Neural progenitor cell (in vitro differentiated cells): ENCODE results near the gene POLR3B. TPM values are rescaled to one million over a fixed set of nuclear protein-coding genes. Genes with fewer than 3 reads are reported as not detected.

Experiments used
- DNase-seq: peaks from one replicate; pipeline ENCODE4 v3.0.0-alpha.2; 2016; ENCODE audit warnings: low spot score
- H2AFZ ChIP-seq: fragments of 200-600 bp; sonication (generic); replicated peaks from 2 replicates; pipeline ENCODE4 v1.6.1; 2016; ENCODE audit warnings: antibody characterized with exemption
- H3F3A ChIP-seq: fragments of 200-600 bp; sonication (generic); 2 replicates; pipeline ENCODE4 v1.6.1; 2016; ENCODE audit warnings: antibody characterized with exemption, low read depth
- H3K27ac ChIP-seq: fragments of 200-600 bp; sonication (generic); 2 replicates; pipeline ENCODE4 v1.5.1; 2016; ENCODE audit warnings: mild to moderate bottlenecking
- H3K27me3 ChIP-seq: fragments of 200-600 bp; sonication (generic); 2 replicates; pipeline ENCODE4 v1.6.1; 2016; ENCODE audit warnings: mild to moderate bottlenecking, moderate library complexity
- H3K36me3 ChIP-seq: fragments of 200-600 bp; sonication (generic); 2 replicates; pipeline ENCODE4 v1.5.1; 2016
- H3K4me1 ChIP-seq: fragments of 200-600 bp; sonication (generic); 2 replicates; pipeline ENCODE4 v1.6.1; 2016; ENCODE audit warnings: mixed run types
- H3K4me2 ChIP-seq: fragments of 200-600 bp; sonication (generic); 2 replicates; pipeline ENCODE4 v1.6.1; 2016
- H3K4me3 ChIP-seq: fragments of 200-600 bp; sonication (generic); 2 replicates; pipeline ENCODE4 v1.5.1; 2016
- H3K79me2 ChIP-seq: fragments of 200-600 bp; sonication (generic); 2 replicates; pipeline ENCODE4 v1.6.1; 2016; ENCODE audit warnings: low read depth
- H3K9ac ChIP-seq: fragments of 200-600 bp; sonication (generic); 2 replicates; pipeline ENCODE4 v1.6.1; 2016
- H3K9me3 ChIP-seq: fragments of 200-600 bp; sonication (generic); 2 replicates; pipeline ENCODE4 v1.5.1; 2016; ENCODE audit warnings: low read depth
- H4K20me1 ChIP-seq: fragments of 200-600 bp; sonication (generic); 2 replicates; pipeline ENCODE4 v1.6.1; 2016; ENCODE audit warnings: low read depth
- H3K27ac Mint-ChIP-seq: 3 replicates; pipeline ENCODE4 v1.8.0; 2021; ENCODE audit warnings: mixed read lengths
- H3K27me3 Mint-ChIP-seq: 2 replicates; pipeline ENCODE4 v1.8.0; 2022; ENCODE audit warnings: low read depth, mild to moderate bottlenecking, inconsistent platforms, moderate library complexity, mixed read lengths; ENCODE audit not compliant: insufficient read depth
- H3K36me3 Mint-ChIP-seq: 3 replicates; pipeline ENCODE4 v1.8.0; 2021; ENCODE audit warnings: mixed read lengths
- H3K4me1 Mint-ChIP-seq: 3 replicates; pipeline ENCODE4 v1.8.0; 2021; ENCODE audit warnings: mixed read lengths
- H3K4me3 Mint-ChIP-seq: 3 replicates; pipeline ENCODE4 v1.8.0; 2021; ENCODE audit warnings: mild to moderate bottlenecking, moderate library complexity, mixed read lengths
- H3K9me3 Mint-ChIP-seq: 3 replicates; pipeline ENCODE4 v1.8.0; 2020; ENCODE audit warnings: mixed read lengths
- CTCF ChIP-seq: fragments of 200-600 bp; sonication (generic); IDR thresholded peaks from 2 replicates; pipeline ENCODE4 v1.5.1; 2017; ENCODE audit warnings: antibody characterized with exemption, mild to moderate bottlenecking
- EZH2 ChIP-seq: fragments of 200-600 bp; sonication (generic); IDR thresholded peaks from 2 replicates; pipeline ENCODE4 v1.6.1; 2017; ENCODE audit warnings: antibody characterized with exemption, mild to moderate bottlenecking, moderate library complexity
- EZH2phosphoT487 ChIP-seq: fragments of 200-600 bp; sonication (generic); IDR thresholded peaks from 2 replicates; pipeline ENCODE4 v1.6.1; 2017; ENCODE audit warnings: antibody characterized with exemption
- total RNA-seq: library from RNA; depleted of rRNA; stranded (reverse); fragments of >200 nt; gene quantifications from 2 replicates; pipeline ENCODE4 v1.2.3, GENCODE V29; 2015; ENCODE audit warnings: low replicate concordance

POLR3B gene
- total RNA-seq, 1 donor from 2014 or later, result 8.8 TPM

GRCh38 chr12:106416273-106416672 is 58.7 kb downstream of the POLR3B start:
- Histone ChIP-seq H3K79me2 (no peaks in the 10 kb centered on the region), H3K4me2 (peak overlapping the region; percentile 17), H3K9me3 (no peaks in the 10 kb centered on the region), H2AFZ (no peak overlapping the region), H3K27me3 (no peaks in the 10 kb centered on the region), H3K9ac (no peak overlapping the region), H3K4me1 (peaks cover 37% of the 10 kb centered on the region), H3F3A (peaks cover 8% of the 10 kb centered on the region), H3K36me3 (no peaks in the 10 kb centered on the region), H4K20me1 (no peaks in the 10 kb centered on the region), H3K4me3 (no peak overlapping the region), H3K27ac (no peak overlapping the region)
- H3K4me1 Mint-ChIP-seq, result peaks cover 22% of the 10 kb centered on the region
- DNase-seq, result peak; percentile 76
- H3K27ac Mint-ChIP-seq, result no peak overlapping the region
- no peaks in the 10 kb centered on the region for H3K27me3 Mint-ChIP-seq
- peaks cover 27% of the 10 kb centered on the region for H3K36me3 Mint-ChIP-seq
- H3K4me3 Mint-ChIP-seq, result no peak overlapping the region
- no peak for TF ChIP-seq CTCF
- no peak for TF ChIP-seq EZH2
- no peak for TF ChIP-seq EZH2phosphoT487
- peaks cover under 1% of the 10 kb centered on the region for H3K9me3 Mint-ChIP-seq

- Histone ChIP-seq H3K9ac (no peak overlapping the region), H3K27ac (no peak overlapping the region)
- H3K36me3 Mint-ChIP-seq, result peaks cover 23% of the 10 kb centered on the region
Measured at GRCh38 chr12:106417926-106418910, 60.7 kb downstream of the POLR3B start.

GRCh38 chr12:106418970-106419369 is 61.4 kb downstream of the POLR3B start:
- H3K9me3 Mint-ChIP-seq, result peaks cover 1% of the 10 kb centered on the region
- no peak for DNase-seq
- Histone ChIP-seq H3K27me3 (no peaks in the 10 kb centered on the region), H3F3A (peaks cover 8% of the 10 kb centered on the region), H3K79me2 (no peaks in the 10 kb centered on the region), H2AFZ (no peak overlapping the region), H3K36me3 (no peaks in the 10 kb centered on the region), H3K9me3 (no peaks in the 10 kb centered on the region), H3K27ac (no peak overlapping the region), H3K9ac (no peak overlapping the region), H3K4me3 (no peak overlapping the region), H3K4me1 (peaks cover 37% of the 10 kb centered on the region), H4K20me1 (no peaks in the 10 kb centered on the region), H3K4me2 (peak overlapping the region; percentile 10)
- H3K4me1 Mint-ChIP-seq, result peaks cover 22% of the 10 kb centered on the region
- H3K36me3 Mint-ChIP-seq, result peaks cover 19% of the 10 kb centered on the region
- H3K4me3 Mint-ChIP-seq, result no peak overlapping the region
- H3K27me3 Mint-ChIP-seq, result no peaks in the 10 kb centered on the region
- TF ChIP-seq EZH2, result no peak
- TF ChIP-seq CTCF, result no peak
- no peak for TF ChIP-seq EZH2phosphoT487
- no peak overlapping the region for H3K27ac Mint-ChIP-seq

More at GRCh38 chr12:106417926-106418910, 60.7 kb downstream of the POLR3B start:
- no peaks in the 10 kb centered on the region for H3K27me3 ChIP-seq
- DNase-seq, result no peak
- no peaks in the 10 kb centered on the region for H3K36me3 ChIP-seq
- no peak overlapping the region for H3K4me3 ChIP-seq
- no peaks in the 10 kb centered on the region for H3K27me3 Mint-ChIP-seq
- no peak overlapping the region for H3K4me3 Mint-ChIP-seq
- peaks cover 1% of the 10 kb centered on the region for H3K9me3 Mint-ChIP-seq
- H3K4me2 ChIP-seq, result no peak overlapping the region
- H3F3A ChIP-seq, result peaks cover 8% of the 10 kb centered on the region
- TF ChIP-seq EZH2phosphoT487 (no peak), CTCF (no peak), EZH2 (no peak)
- no peak overlapping the region for H3K27ac Mint-ChIP-seq
- H3K9me3 ChIP-seq, result no peaks in the 10 kb centered on the region
- H4K20me1 ChIP-seq, result no peaks in the 10 kb centered on the region
- peaks cover 22% of the 10 kb centered on the region for H3K4me1 Mint-ChIP-seq
- H2AFZ ChIP-seq, result no peak overlapping the region
- H3K79me2 ChIP-seq, result no peaks in the 10 kb centered on the region
- H3K4me1 ChIP-seq, result peaks cover 37% of the 10 kb centered on the region
